HCT116 (cell line): ENCODE data around the gene RNF112. TPM values are rescaled to one million over a fixed set of nuclear protein-coding genes. Genes with fewer than 3 reads are reported as not detected.

Experiments used
- ATAC-seq: fragments of 200-7000 bp; cut with Tn5 transposase; 2 replicates; pipeline ENCODE4 v1.9.1; 2020; ENCODE audit warnings: mild to moderate bottlenecking, moderate library complexity
- BruUV-seq: library from RNA; stranded (reverse); fragments of 400-500 nt; replicated peaks from 2 replicates; lab custom pipeline; 2021; lab: Mats Ljungman, UMichigan
- CTCF ChIA-PET: fragments of 300-600 bp; sonication (Branson Sonifier 250); formaldehyde crosslinking; loops from one replicate; lab custom pipeline; 2021; ENCODE audit warnings: antibody characterized with exemption; lab: Charles Lee
- POLR2A ChIA-PET: fragments of 300-600, 350-600 bp; sonication (Branson Sonifier 250); formaldehyde crosslinking; loops from one replicate; lab custom pipeline; 2021; ENCODE audit warnings: antibody characterized with exemption; lab: Charles Lee
- RAD21 ChIA-PET, 2 experiments: fragments of 300-600 bp; sonication (Branson Sonifier 250); formaldehyde crosslinking; loops; one replicate each; lab custom pipeline; 2023; ENCODE audit warnings: low total read pairs in 2 of 2; ENCODE audit not compliant: uncharacterized antibody in 2 of 2, unreplicated experiment in 2 of 2, low non-redundant PET in 1 of 2; lab: Charles Lee
- DNase-seq: peaks from one replicate; pipeline ENCODE4 v3.0.0-alpha.2; 2010; ENCODE audit warnings: low read depth, low spot score
- H2AFZ ChIP-seq: fragments of 200-600 bp; shearing (Covaris generic), sonication (generic); 2 replicates; pipeline ENCODE4 v1.6.1; 2017; ENCODE audit warnings: low read depth, mixed run types, mixed read lengths, antibody characterized with exemption, low read length; ENCODE audit not compliant: poor library complexity, severe bottlenecking
- H3K27ac ChIP-seq: 2 replicates; pipeline ENCODE4 v1.5.1; 2012; ENCODE audit warnings: low read depth, low read length
- H3K27me3 ChIP-seq: fragments of 200-600 bp; sonication (generic); 2 replicates; pipeline ENCODE4 v1.6.1; 2016; ENCODE audit warnings: mixed run types, low read length, mixed read lengths; ENCODE audit not compliant: insufficient read depth
- H3K36me3 ChIP-seq, 2 experiments: fragments of 200-500 bp in 1 of 2; fragments of 200-600 bp in 1 of 2; sonication (Bioruptor generic) in 1 of 2; sonication (generic) in 1 of 2; 2 replicates each; pipeline versions ENCODE4 v1.5.1 to v1.6.1; 2014 to 2016; ENCODE audit warnings: low read length in 2 of 2, inconsistent platforms in 1 of 2, mixed read lengths in 1 of 2, mixed run types in 1 of 2; ENCODE audit not compliant: insufficient read depth in 2 of 2, control insufficient read depth in 1 of 2
- H3K4me1 ChIP-seq, 2 experiments: fragments of 200-600 bp in 1 of 2; sonication (generic) in 1 of 2; 2 replicates each; pipeline versions ENCODE4 v1.5.1 to v1.6.1; 2012 to 2017; ENCODE audit warnings: low read length in 2 of 2, inconsistent platforms in 1 of 2, mild to moderate bottlenecking in 1 of 2, mixed read lengths in 1 of 2, mixed run types in 1 of 2, moderate library complexity in 1 of 2; ENCODE audit not compliant: insufficient read depth in 2 of 2, control insufficient read depth in 1 of 2
- H3K4me2 ChIP-seq: fragments of 200-600 bp; sonication (generic); 2 replicates; pipeline ENCODE4 v1.6.1; 2017; ENCODE audit warnings: mixed run types, low read length, mixed read lengths
- H3K4me3 ChIP-seq, 2 experiments: fragments of 200-600 bp in 1 of 2; sonication (generic) in 1 of 2; replicated peaks in 1 of 2; 2 replicates each; pipeline ENCODE4 v1.5.1; 2011 to 2016; ENCODE audit warnings: low read length in 2 of 2, control low read depth in 1 of 2, low read depth in 1 of 2, mild to moderate bottlenecking in 1 of 2, mixed read lengths in 1 of 2, mixed run types in 1 of 2
- H3K79me2 ChIP-seq: fragments of 200-600 bp; sonication (generic); 2 replicates; pipeline ENCODE4 v1.6.1; 2017; ENCODE audit warnings: mild to moderate bottlenecking, mixed run types, low read length, moderate library complexity, mixed read lengths; ENCODE audit not compliant: insufficient read depth
- H3K9ac ChIP-seq: fragments of 200-600 bp; sonication (generic); 2 replicates; pipeline ENCODE4 v1.6.1; 2016; ENCODE audit warnings: low read length, mixed read lengths
- H3K9me2 ChIP-seq: fragments of 200-600 bp; sonication (generic), shearing (Covaris generic); 2 replicates; pipeline ENCODE4 v1.6.1; 2017; ENCODE audit warnings: mixed run types, mild to moderate bottlenecking, moderate library complexity; ENCODE audit not compliant: insufficient read depth
- H3K9me3 ChIP-seq, 2 experiments: fragments of 200-500 bp in 1 of 2; fragments of 200-600 bp in 1 of 2; sonication (Bioruptor generic) in 1 of 2; sonication (generic) in 1 of 2; 2 replicates each; pipeline ENCODE4 v1.6.1; 2014 to 2017; ENCODE audit warnings: low read length in 2 of 2, mixed read lengths in 2 of 2, inconsistent platforms in 1 of 2, low read depth in 1 of 2, mild to moderate bottlenecking in 1 of 2, mixed run types in 1 of 2, moderate library complexity in 1 of 2; ENCODE audit not compliant: control insufficient read depth in 1 of 2, insufficient read depth in 1 of 2
- H4K20me1 ChIP-seq: fragments of 200-600 bp; sonication (generic), shearing (Covaris generic); 2 replicates; pipeline ENCODE4 v1.6.1; 2017; ENCODE audit warnings: mixed run types, mild to moderate bottlenecking, moderate library complexity; ENCODE audit not compliant: insufficient read depth
- CBX3 ChIP-seq: IDR thresholded peaks from 2 replicates; pipeline ENCODE4 v1.6.1; 2012; ENCODE audit warnings: low read depth
- EGR1 ChIP-seq: IDR thresholded peaks from 2 replicates; pipeline ENCODE4 v1.6.1; 2012; ENCODE audit warnings: low read depth
- ELF1 ChIP-seq: IDR thresholded peaks from 2 replicates; pipeline ENCODE4 v1.6.1; 2012; ENCODE audit warnings: low read depth, borderline replicate concordance
- SRF ChIP-seq: IDR thresholded peaks from 2 replicates; pipeline ENCODE4 v1.6.1; 2012; ENCODE audit warnings: low read depth
- intact Hi-C: fragments of 100-400 bp; cut with micrococcal nuclease; formaldehyde crosslinking; loops from 2 replicates; pipeline ENCODE4 v1.10.0; 2022
- total RNA-seq: library from RNA; stranded (reverse); gene quantifications from one replicate; pipeline ENCODE4 v1.2.1, GENCODE V29; 2021; ENCODE audit not compliant: unreplicated experiment
- TF ChIP-seq, protein P1 (sequence below): IDR thresholded peaks from 2 replicates; pipeline ENCODE4 v1.6.1; 2012

Gene RNF112
- total RNA-seq, 1 experiment from 2014 or later, result 0.98 TPM

DNA sequence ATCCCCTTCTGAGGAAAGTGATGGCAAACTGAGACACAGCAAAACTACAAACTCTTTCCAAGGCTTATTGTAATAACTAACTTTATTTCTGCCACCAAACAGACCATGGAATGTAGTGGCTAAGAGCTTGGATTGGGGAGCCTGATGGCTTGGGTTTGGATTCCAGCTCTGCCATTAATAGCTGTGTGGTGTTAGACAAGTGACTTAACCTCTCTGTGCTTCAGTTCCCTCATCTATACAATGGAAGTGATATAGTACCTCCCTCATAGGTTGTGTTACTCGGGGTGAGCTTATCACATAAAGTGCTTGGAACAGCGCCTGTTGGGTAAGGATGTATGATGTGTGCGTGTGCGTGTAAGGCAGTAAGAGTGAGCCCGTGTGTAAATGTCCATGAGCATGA, 5.9 kb upstream of the RNF112 start:
- ATAC-seq (no peak), DNase-seq (no peak)
- ChIA-PET RAD21 (no interaction called here), POLR2A (no interaction called here), CTCF (no interaction called here)
- Histone ChIP-seq H4K20me1 (no peaks in the 10 kb centered on the region), H3K4me3 (no peak overlapping the region), H3K27me3 (no peaks in the 10 kb centered on the region), H3K9me3 (no peaks in the 10 kb centered on the region), H3K27ac (no peak overlapping the region), H3K4me1 (peaks cover 7 to 12% of the 10 kb centered on the region in 2 experiments; a peak in 3 of 4 replicates), H3K4me2 (no peak overlapping the region), H3K36me3 (no peaks in the 10 kb centered on the region), H3K9me2 (no peaks in the 10 kb centered on the region), H2AFZ (no peak overlapping the region), H3K79me2 (no peaks in the 10 kb centered on the region), H3K9ac (no peak overlapping the region)
- no TSS peak for BruUV-seq
- TF ChIP-seq ELF1, result no peak
- intact Hi-C loops, result no loop called here

- BruUV-seq, result no TSS peak
- H3K4me2 ChIP-seq, result no peak overlapping the region
- H3K9me3 ChIP-seq, result no peaks in the 10 kb centered on the region
- H4K20me1 ChIP-seq, result no peaks in the 10 kb centered on the region
- POLR2A ChIA-PET, result no interaction called here
- H2AFZ ChIP-seq, result no peak overlapping the region
- H3K4me1 ChIP-seq, result peaks cover 9 to 16% of the 10 kb centered on the region in 2 experiments; a peak in 3 of 4 replicates
- DNase-seq, result no peak
- RAD21 ChIA-PET, result no interaction called here
- ATAC-seq, result no peak
- no peaks in the 10 kb centered on the region for H3K79me2 ChIP-seq
- H3K27ac ChIP-seq, result no peak overlapping the region
- intact Hi-C loops, result no loop called here
- no peak overlapping the region for H3K9ac ChIP-seq
- no peaks in the 10 kb centered on the region for H3K36me3 ChIP-seq
- CTCF ChIA-PET, result no interaction called here
- H3K4me3 ChIP-seq, result no peak overlapping the region
- no peaks in the 10 kb centered on the region for H3K9me2 ChIP-seq
- no peaks in the 10 kb centered on the region for H3K27me3 ChIP-seq
- TF ChIP-seq EGR1, result no peak
- TF ChIP-seq, protein P1, sequence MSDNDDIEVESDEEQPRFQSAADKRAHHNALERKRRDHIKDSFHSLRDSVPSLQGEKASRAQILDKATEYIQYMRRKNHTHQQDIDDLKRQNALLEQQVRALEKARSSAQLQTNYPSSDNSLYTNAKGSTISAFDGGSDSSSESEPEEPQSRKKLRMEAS, result no peak
- no peak for TF ChIP-seq CBX3
- TF ChIP-seq SRF, result no peak
These were observed 3.3 kb upstream of the RNF112 start for GRCh38 chr17:19407601-19408345.
